Measurements from ENCODE around the gene CFAP107.

GRCh38 chr1:12762766-12763165 lies 16.8 kb downstream of the CFAP107 start:
- TF ChIP-seq PHF8 (IDR thresholded peaks at IDR 0.05; ENCODE audit: borderline replicate concordance, low read depth) = no peak
- no peak for TF ChIP-seq CEBPB (IDR thresholded peaks at IDR 0.05)
- TF ChIP-seq CTCF (IDR thresholded peaks at IDR 0.05) = no peak
- TF ChIP-seq MAFK (IDR thresholded peaks at IDR 0.05; ENCODE audit: partially characterized antibody) = no peak
- no peak for TF ChIP-seq JUN (IDR thresholded peaks at IDR 0.05)
- TF ChIP-seq RFX5 (IDR thresholded peaks at IDR 0.05) = no peak
